ENCODE results near the gene C1R. TPM values are rescaled to one million over a fixed set of nuclear protein-coding genes. Genes with fewer than 3 reads are reported as not detected.

The C1R gene
- total RNA-seq, 1 experiment from 2014 or later: 1.3 TPM

GRCh38 chr12:7130701-7131501 is 38.7 kb upstream of the C1R start:
- ChIA-PET POLR2A (no interaction called here), CTCF (no interaction called here)
- H3K9me3 ChIP-seq (ENCODE audit: control insufficient read depth, insufficient read depth, low read depth, low read length): no peaks in the 10 kb centered on the region
- H3K36me3 ChIP-seq (ENCODE audit: control insufficient read depth, insufficient read depth, low read length): no peaks in the 10 kb centered on the region
- no peaks in the 10 kb centered on the region for H3K4me1 ChIP-seq (ENCODE audit: control insufficient read depth, insufficient read depth, low read length)
- no TSS peak for BruUV-seq (replicated peaks)
- peak overlapping the region; percentile 43 to 47 for H3K4me3 ChIP-seq (ENCODE audit: low read depth in 2 of 2, low read length in 2 of 2)
- H3K27ac ChIP-seq (ENCODE audit: low read length): no peak overlapping the region
- intact Hi-C loops (cut with micrococcal nuclease; ENCODE audit: unreplicated experiment) (no loop called here), in situ Hi-C loops (cut with HindIII; ENCODE audit: low pct_unique_long_range_greater_than_20kb, low sequenced_read_pairs) (no loop called here)
- DNase-seq (ENCODE audit: low read depth, low spot score) (no peak), ATAC-seq (peak; percentile 50; the same call in 1 of the 2 replicates)
- no peaks in the 10 kb centered on the region for H3K27me3 ChIP-seq (ENCODE audit: control insufficient read depth, insufficient read depth, low read length)
- TF ChIP-seq SIN3A (IDR thresholded peaks at IDR 0.05; ENCODE audit: borderline replicate concordance, insufficient read depth, low read depth, low read length): no peak
- TF ChIP-seq POLR2AphosphoS5 (IDR thresholded peaks at IDR 0.05; ENCODE audit: low read depth, low read length): no peak
- TF ChIP-seq CTCF (IDR thresholded peaks at IDR 0.05): no peak
- no peak for TF ChIP-seq REST (IDR thresholded peaks at IDR 0.05; ENCODE audit: insufficient read depth in 1 of 2, low read depth in 2 of 2, low read length in 1 of 2)
- TF ChIP-seq TCF7L2 (IDR thresholded peaks at IDR 0.05; ENCODE audit: low read depth, low read length): no peak

- no peaks in the 10 kb centered on the region for H3K27me3 ChIP-seq (ENCODE audit: control insufficient read depth, insufficient read depth, low read length)
- no peak within 1 kb of the TSS for H3K27ac ChIP-seq (ENCODE audit: low read length)
- H3K9me3 ChIP-seq (ENCODE audit: control insufficient read depth, insufficient read depth, low read depth, low read length): no peaks in the 10 kb centered on the region
- in situ Hi-C loops (cut with HindIII; ENCODE audit: low pct_unique_long_range_greater_than_20kb, low sequenced_read_pairs) (no loop called here), intact Hi-C loops (cut with micrococcal nuclease; ENCODE audit: unreplicated experiment) (no loop called here)
- no peaks in the 10 kb centered on the region for H3K4me1 ChIP-seq (ENCODE audit: control insufficient read depth, insufficient read depth, low read length)
- POLR2A ChIA-PET: interaction anchor here (0.7 kb wide), 1 partner anchor 639 kb away, joined by 6 read pairs; no protein-coding TSS in a partner anchor
- TF ChIP-seq POLR2AphosphoS5 (IDR thresholded peaks at IDR 0.05; ENCODE audit: low read depth, low read length) (no peak), SIN3A (IDR thresholded peaks at IDR 0.05; ENCODE audit: borderline replicate concordance, insufficient read depth, low read depth, low read length) (no peak), TCF7L2 (IDR thresholded peaks at IDR 0.05; ENCODE audit: low read depth, low read length) (no peak), REST (IDR thresholded peaks at IDR 0.05; ENCODE audit: insufficient read depth in 1 of 2, low read depth in 2 of 2, low read length in 1 of 2) (no peak)
- ATAC-seq: peak; percentile 78
- DNase-seq (ENCODE audit: low read depth, low spot score): no peak
- BruUV-seq (replicated peaks): no TSS peak
- peak within 1 kb of the TSS; percentile 43 to 47 for H3K4me3 ChIP-seq (ENCODE audit: low read depth in 2 of 2, low read length in 2 of 2)
- CTCF ChIA-PET: interaction anchor here (0.9 kb wide), 1 partner anchor 12 kb away, joined by 3 read pairs; no protein-coding TSS in a partner anchor
- no peaks in the 10 kb centered on the region for H3K36me3 ChIP-seq (ENCODE audit: control insufficient read depth, insufficient read depth, low read length)
These were observed 37.8 kb upstream of the C1R start, which contains the start of gene CLSTN3 for GRCh38 chr12:7129872-7130691. TSS of gene CLSTN3 (plus strand) at chr12:7130371. CDS start at chr12:7130649, 278 bp downstream.

All from Panc1 (cell line).